Activated CD4-positive, alpha-beta T cell treated with anti-CD3 and anti-CD28 coated beads, Interleukin-2, amount 50 U/mL, for 16 hours (primary cell): ENCODE results near the gene LBR.

Experiments
- DNase-seq: peaks from one replicate; pipeline ENCODE4 v3.0.0-alpha.2; 2020

LBR gene

GRCh38 chr1:225442123-225442505 is 14.3 kb upstream of the LBR start:
- DNase-seq, result no peak

- DNase-seq, result no peak
These were observed 13.7 kb upstream of the LBR start for GRCh38 chr1:225441314-225442122.

GRCh38 chr1:225440380-225441221 is 12.8 kb upstream of the LBR start:
- DNase-seq, result no peak

GRCh38 chr1:225437710-225438437 is 10.0 kb upstream of the LBR start:
- DNase-seq, result no peak

- DNase-seq, result no peak
These were observed 8.1 kb upstream of the LBR start for GRCh38 chr1:225435957-225436392.

GRCh38 chr1:225435487-225435886 is 7.6 kb upstream of the LBR start:
- no peak for DNase-seq

- DNase-seq, result no peak
These were observed 7.2 kb upstream of the LBR start for GRCh38 chr1:225435076-225435475.

GRCh38 chr1:225434046-225434445 is 6.2 kb upstream of the LBR start:
- DNase-seq, result no peak

- no peak for DNase-seq
These were observed 3.4 kb upstream of the LBR start for GRCh38 chr1:225431081-225431863.

- DNase-seq, result no peak
These were observed 2.5 kb upstream of the LBR start for GRCh38 chr1:225430301-225430700.

GRCh38 chr1:225428881-225429455 is 1.1 kb upstream of the LBR start:
- no peak for DNase-seq

- DNase-seq, result peak; percentile 97
These were observed 436 bp upstream of the LBR start for GRCh38 chr1:225428068-225428880.

- peak; percentile 41 for DNase-seq
These were observed 1.2 kb downstream of the LBR start for GRCh38 chr1:225426395-225427234.

GRCh38 chr1:225425201-225425786 is 2.5 kb downstream of the LBR start:
- peak; percentile 20 for DNase-seq

- no peak for DNase-seq
These were observed 3.2 kb downstream of the LBR start for GRCh38 chr1:225424562-225425200.

- no peak for DNase-seq
These were observed 4.4 kb downstream of the LBR start for GRCh38 chr1:225423518-225423855.

GRCh38 chr1:225422795-225423517 is 4.9 kb downstream of the LBR start:
- DNase-seq, result no peak

- DNase-seq, result no peak
These were observed 5.7 kb downstream of the LBR start for GRCh38 chr1:225422031-225422605.
